Mucosa of descending colon (tissue), 3 donors: Measurements from ENCODE around the gene DNASE1L3. TPM values are rescaled to one million over a fixed set of nuclear protein-coding genes. Genes with fewer than 3 reads are reported as not detected.

Experiments used
- ATAC-seq: fragments of 200-7000 bp; cut with Tn5 transposase; one replicate; pipeline ENCODE4 v1.9.1; 2020; ENCODE audit warnings: mild to moderate bottlenecking, moderate library complexity
- DNase-seq, 3 donors: peaks; one replicate each; pipeline ENCODE4 v3.0.0-alpha.2; 2020
- H3K36me3 ChIP-seq: fragments of 200-600 bp; one replicate; pipeline ENCODE4 v1.8.0; 2021; ENCODE audit warnings: low read depth, mild to moderate bottlenecking
- H3K4me1 ChIP-seq: fragments of 200-600 bp; one replicate; pipeline ENCODE4 v1.8.0; 2021; ENCODE audit warnings: low read depth, mild to moderate bottlenecking
- H3K4me3 ChIP-seq: fragments of 200-600 bp; one replicate; pipeline ENCODE4 v1.8.0; 2021; ENCODE audit warnings: mild to moderate bottlenecking
- H3K9me3 ChIP-seq: fragments of 200-600 bp; one replicate; pipeline ENCODE4 v1.8.0; 2021; ENCODE audit warnings: mild to moderate bottlenecking
- CTCF ChIP-seq: fragments of 200-600 bp; IDR thresholded peaks from one replicate; pipeline ENCODE4 v1.8.0; 2022; ENCODE audit warnings: antibody characterized with exemption, mild to moderate bottlenecking
- intact Hi-C, 2 donors: fragments of 100-400 bp; cut with DNase I in 1 of 2; cut with micrococcal nuclease in 1 of 2; formaldehyde crosslinking; loops; one replicate each; pipeline versions ENCODE4 v1.11.0 to v1.11.1; 2022; cut with DNase I, micrococcal nuclease
- total RNA-seq, 3 donors: library from RNA; stranded (reverse); fragmentation: NEBNext Ultra II Directional in 2 of 3; extraction: Animal tissue kit (Norgen Biotek cat#: 25700) in 2 of 3; gene quantifications; one replicate each; pipeline versions ENCODE4 v1.2.1 to v1.2.4, GENCODE V29; 2021 to 2023
- donor health status: DM: no; HTN: no; CAD: no; lungs with moderate emphysema.
- donor health status: DM: no; HTN: no; CAD: no.
- donor health status: DM: no; HTN: yes; CAD: no.

The DNASE1L3 gene
- total RNA-seq, 3 donors from 2014 or later = 3.3 to 9.6 (median 9.0) TPM

DNA sequence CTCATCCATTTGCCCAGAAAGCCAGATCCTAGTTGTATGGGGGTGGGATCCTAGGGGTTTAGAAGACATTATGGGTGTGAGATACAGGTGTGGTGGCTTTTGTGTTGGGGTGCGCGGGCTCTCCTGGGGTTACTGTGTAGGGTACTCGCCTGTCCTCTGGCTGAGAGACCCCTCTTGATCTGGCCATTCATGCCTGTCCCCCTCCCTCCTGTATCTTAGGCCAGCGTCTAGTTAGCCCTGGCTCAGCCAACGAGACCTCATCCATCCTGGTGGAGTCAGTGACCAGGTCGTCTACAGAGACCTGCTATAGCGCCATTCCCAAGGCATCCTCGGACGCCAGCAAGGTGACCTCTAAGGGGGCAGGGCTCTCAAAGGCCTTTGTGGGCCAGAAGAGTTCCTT lies 41.4 kb downstream of the DNASE1L3 start:
- intact Hi-C loops = loop anchor here in 1 of 2 donors (10.0 kb wide), 1 partner anchor 165 kb away; the partner anchor contains the start of gene FLNB
- H3K36me3 ChIP-seq = no peaks in the 10 kb centered on the region
- TF ChIP-seq CTCF = no peak

DNA sequence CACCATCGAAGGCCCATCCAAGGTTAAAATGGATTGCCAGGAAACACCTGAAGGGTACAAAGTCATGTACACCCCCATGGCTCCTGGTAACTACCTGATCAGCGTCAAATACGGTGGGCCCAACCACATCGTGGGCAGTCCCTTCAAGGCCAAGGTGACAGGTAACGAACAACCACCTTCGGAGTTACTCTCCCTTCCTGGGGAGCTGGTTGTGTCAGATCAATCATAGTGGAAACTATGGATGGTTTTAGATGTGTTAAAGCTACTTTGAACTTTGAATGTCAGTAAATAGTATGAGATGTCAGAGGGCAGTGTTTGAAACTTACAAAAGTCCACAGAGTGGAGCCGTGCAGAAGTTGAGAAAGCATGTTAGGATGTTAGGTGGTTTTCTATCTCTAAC lies 42.3 kb downstream of the DNASE1L3 start:
- TF ChIP-seq CTCF = no peak
- no peak overlapping the region for H3K4me3 ChIP-seq
- no peaks in the 10 kb centered on the region for H3K9me3 ChIP-seq
- H3K4me1 ChIP-seq = peaks cover 8% of the 10 kb centered on the region
- intact Hi-C loops = loop anchor here in 1 of 2 donors (10.0 kb wide), 1 partner anchor 164 kb away; the partner anchor contains the start of gene FLNB
- ATAC-seq (no peak), DNase-seq (no peak)
- H3K36me3 ChIP-seq = no peaks in the 10 kb centered on the region

More for the DNA sequence above, 41.4 kb downstream of the DNASE1L3 start:
- no peaks in the 10 kb centered on the region for H3K9me3 ChIP-seq
- H3K4me1 ChIP-seq = peaks cover 16% of the 10 kb centered on the region
- H3K4me3 ChIP-seq = no peak overlapping the region
- no peak for DNase-seq
- no peak for ATAC-seq

DNA sequence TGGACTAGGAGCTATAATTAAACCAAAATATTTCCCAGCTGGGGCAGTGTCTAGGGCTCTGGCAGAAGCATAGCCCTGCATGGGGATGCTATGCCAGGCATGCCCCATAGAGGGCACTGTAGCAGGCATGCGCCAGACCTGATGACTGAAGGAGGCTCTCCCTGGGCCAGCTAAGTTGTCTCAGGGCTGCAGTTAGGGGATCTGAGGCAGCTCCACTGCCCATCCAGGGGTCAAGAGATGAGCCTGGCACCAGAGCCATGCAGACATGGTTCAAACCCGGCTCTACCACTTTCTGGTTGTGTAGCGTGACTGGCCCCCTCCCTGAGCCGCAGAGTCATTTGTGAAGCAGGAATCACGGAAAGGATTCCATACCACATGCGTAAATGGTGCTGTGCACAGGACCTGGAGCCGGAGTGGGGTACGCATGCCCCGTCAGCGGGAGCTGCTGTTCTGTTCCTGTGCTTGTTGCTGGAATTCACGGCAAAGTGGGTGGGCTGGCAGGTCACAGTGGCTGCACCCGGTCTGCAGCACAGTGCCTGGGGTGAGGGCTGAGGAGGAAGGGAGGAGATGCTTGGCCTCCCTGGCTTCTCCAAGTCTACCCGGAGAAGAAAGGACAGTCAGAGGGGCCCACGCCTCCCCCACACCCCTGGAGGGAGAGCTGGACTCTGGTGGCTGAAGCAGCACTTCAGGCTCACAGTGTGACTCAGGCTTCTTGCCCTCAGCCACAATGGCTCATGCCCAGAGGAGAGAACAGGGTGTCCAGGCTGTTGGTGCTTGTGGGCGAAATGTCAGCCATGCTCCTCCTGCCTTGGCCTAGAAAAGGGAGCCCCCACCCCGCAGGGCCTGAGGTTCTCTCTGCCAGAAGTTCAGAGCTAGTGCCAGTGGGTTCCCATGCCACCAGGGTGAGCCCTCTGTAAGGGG lies 43.1 kb downstream of the DNASE1L3 start:
- Histone ChIP-seq H3K4me1 (peaks cover under 1% of the 10 kb centered on the region), H3K36me3 (no peaks in the 10 kb centered on the region), H3K4me3 (no peak overlapping the region), H3K9me3 (no peaks in the 10 kb centered on the region)
- DNase-seq (peak; percentile 60 to 78 (median 74)), ATAC-seq (peak; percentile 80)
- TF ChIP-seq CTCF = peak; percentile 93
- intact Hi-C loops = loop anchor here in 1 of 2 donors (10.0 kb wide), 1 partner anchor 163 kb away; the partner anchor contains the start of gene FLNB

GRCh38 chr3:58164906-58165821 lies 45.6 kb downstream of the DNASE1L3 start:
- ATAC-seq (no peak), DNase-seq (no peak)
- TF ChIP-seq CTCF = no peak
- no peak overlapping the region for H3K4me3 ChIP-seq
- H3K4me1 ChIP-seq = peaks cover 4% of the 10 kb centered on the region
- intact Hi-C loops = loop anchor here in 1 of 2 donors (10.0 kb wide), 1 partner anchor 160 kb away; the partner anchor contains the start of gene FLNB
- peaks cover 6% of the 10 kb centered on the region for H3K36me3 ChIP-seq
- no peaks in the 10 kb centered on the region for H3K9me3 ChIP-seq

- Histone ChIP-seq H3K4me3 (no peak overlapping the region), H3K4me1 (peaks cover 4% of the 10 kb centered on the region), H3K9me3 (no peaks in the 10 kb centered on the region), H3K36me3 (peaks cover 6% of the 10 kb centered on the region)
- intact Hi-C loops = loop anchor here in 1 of 2 donors (10.0 kb wide), 1 partner anchor 160 kb away; the partner anchor contains the start of gene FLNB
- peak; percentile 71 for ATAC-seq
- no peak for DNase-seq
- TF ChIP-seq CTCF = no peak
Observed at GRCh38 chr3:58164199-58164879, 46.4 kb downstream of the DNASE1L3 start.
